Measurements from ENCODE around the gene SPAG16.

DNA sequence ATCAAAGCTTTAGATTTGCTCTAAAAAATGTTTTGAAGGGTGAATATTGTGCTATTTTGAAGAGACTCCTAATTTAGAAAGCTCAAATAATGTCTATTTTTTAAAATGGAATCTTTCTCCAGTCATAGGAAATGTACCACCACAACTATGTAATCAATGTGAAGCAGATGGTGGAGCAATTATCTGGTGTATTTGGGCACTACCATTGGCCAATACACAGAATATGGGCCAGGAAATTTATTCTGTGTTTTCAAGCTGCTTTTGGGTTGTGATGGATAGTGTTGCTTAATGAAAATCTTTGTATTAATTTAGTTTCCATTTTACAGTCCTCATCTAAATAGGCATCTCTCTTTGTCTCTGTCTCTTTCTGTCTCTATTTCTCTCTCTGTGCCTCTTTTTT is 1109.5 kb downstream of the SPAG16 start:
- TF ChIP-seq EZH2 (IDR thresholded peaks at IDR 0.05), result no peak
- TF ChIP-seq POLR2AphosphoS5 (IDR thresholded peaks at IDR 0.05; ENCODE audit: borderline replicate concordance, low read depth, low read length), result no peak
